HUES48 (cell line): ENCODE data around the gene EFNB1.
"Not testable (repeated sequence)": the region's sequence is repeated elsewhere in the genome, so short reads cannot be mapped to it uniquely, and the experiment has no call there.

Experiments
- H3K27ac ChIP-seq: one replicate; pipeline ENCODE4 v1.7.0; 2013; ENCODE audit warnings: low read depth, low read length, inconsistent platforms
- H3K27me3 ChIP-seq: 2 replicates; pipeline ENCODE4 v1.6.1; 2013; ENCODE audit warnings: mild to moderate bottlenecking, low read length; ENCODE audit not compliant: control insufficient read depth, insufficient read depth
- H3K36me3 ChIP-seq: 2 replicates; pipeline ENCODE4 v1.6.1; 2013; ENCODE audit warnings: low read length; ENCODE audit not compliant: control insufficient read depth, insufficient read depth
- H3K4me1 ChIP-seq: 2 replicates; pipeline ENCODE4 v1.6.1; 2013; ENCODE audit warnings: mild to moderate bottlenecking, low read length; ENCODE audit not compliant: control insufficient read depth, insufficient read depth
- H3K4me3 ChIP-seq: 2 replicates; pipeline ENCODE4 v1.5.1; 2013; ENCODE audit warnings: mild to moderate bottlenecking, low read depth, low read length
- H3K9ac ChIP-seq: 2 replicates; pipeline ENCODE4 v1.6.1; 2013; ENCODE audit warnings: mild to moderate bottlenecking, low read depth, low read length, moderate library complexity
- H3K9me3 ChIP-seq: 2 replicates; pipeline ENCODE4 v1.6.1; 2013; ENCODE audit warnings: low read length; ENCODE audit not compliant: control insufficient read depth, insufficient read depth

EFNB1 gene

GRCh38 chrX:68828740-68829581, at the start of gene EFNB1:
Gene EFNB1, plus strand, starts transcription at chrX:68829021. Its CDS starts 756 bp downstream, at chrX:68829777.
- no peaks in the 10 kb centered on the region for H3K36me3 ChIP-seq
- H3K9ac ChIP-seq, result no peak within 1 kb of the TSS
- peaks cover 9% of the 10 kb centered on the region; the same call in 1 of the 2 replicates for H3K9me3 ChIP-seq
- no peak within 1 kb of the TSS for H3K27ac ChIP-seq
- H3K4me1 ChIP-seq, result peaks cover 11% of the 10 kb centered on the region; the same call in 1 of the 2 replicates
- H3K27me3 ChIP-seq, result peaks cover 94% of the 10 kb centered on the region
- H3K4me3 ChIP-seq, result peak within 1 kb of the TSS; percentile 68

- not testable (repeated sequence) for H3K27ac ChIP-seq, H3K9me3 ChIP-seq, H3K4me3 ChIP-seq, H3K36me3 ChIP-seq, H3K27me3 ChIP-seq, H3K9ac ChIP-seq, H3K4me1 ChIP-seq
These were observed 47.5 kb upstream of the EFNB1 start for GRCh38 chrX:68781295-68781694.

- Histone ChIP-seq H3K36me3 (no peaks in the 10 kb centered on the region), H3K9me3 (peaks cover 15% of the 10 kb centered on the region), H3K4me1 (no peaks in the 10 kb centered on the region), H3K27ac (no peak overlapping the region), H3K4me3 (no peak overlapping the region), H3K9ac (no peak overlapping the region), H3K27me3 (no peaks in the 10 kb centered on the region)
These were observed 44.0 kb upstream of the EFNB1 start for GRCh38 chrX:68784816-68785215.

GRCh38 chrX:68786581-68786980, 42.2 kb upstream of the EFNB1 start:
- not testable (repeated sequence) for H3K27me3 ChIP-seq, H3K9ac ChIP-seq, H3K4me3 ChIP-seq, H3K36me3 ChIP-seq, H3K27ac ChIP-seq, H3K4me1 ChIP-seq
- H3K9me3 ChIP-seq, result peaks cover 15% of the 10 kb centered on the region

GRCh38 chrX:68789966-68790365, 38.9 kb upstream of the EFNB1 start:
- Histone ChIP-seq H3K4me3 (no peak overlapping the region), H3K27ac (no peak overlapping the region), H3K9me3 (peaks cover 46% of the 10 kb centered on the region), H3K9ac (no peak overlapping the region), H3K27me3 (no peaks in the 10 kb centered on the region), H3K36me3 (no peaks in the 10 kb centered on the region), H3K4me1 (no peaks in the 10 kb centered on the region)

GRCh38 chrX:68792083-68792482, 36.7 kb upstream of the EFNB1 start:
- Histone ChIP-seq H3K9ac (no peak overlapping the region), H3K27ac (no peak overlapping the region), H3K36me3 (no peaks in the 10 kb centered on the region), H3K4me1 (no peaks in the 10 kb centered on the region), H3K4me3 (no peak overlapping the region), H3K9me3 (peaks cover 54% of the 10 kb centered on the region), H3K27me3 (no peaks in the 10 kb centered on the region)

- no peaks in the 10 kb centered on the region for H3K27me3 ChIP-seq
- no peaks in the 10 kb centered on the region for H3K36me3 ChIP-seq
- no peak overlapping the region for H3K9ac ChIP-seq
- no peaks in the 10 kb centered on the region for H3K4me1 ChIP-seq
- peaks cover 66% of the 10 kb centered on the region for H3K9me3 ChIP-seq
- H3K27ac ChIP-seq, result no peak overlapping the region
- no peak overlapping the region for H3K4me3 ChIP-seq
These were observed 34.4 kb upstream of the EFNB1 start for GRCh38 chrX:68794461-68794860.

GRCh38 chrX:68795741-68796140, 33.1 kb upstream of the EFNB1 start:
- peaks cover 78% of the 10 kb centered on the region for H3K9me3 ChIP-seq
- no peaks in the 10 kb centered on the region for H3K36me3 ChIP-seq
- H3K4me1 ChIP-seq, result no peaks in the 10 kb centered on the region
- no peak overlapping the region for H3K4me3 ChIP-seq
- no peak overlapping the region for H3K27ac ChIP-seq
- no peak overlapping the region for H3K9ac ChIP-seq
- H3K27me3 ChIP-seq, result no peaks in the 10 kb centered on the region

GRCh38 chrX:68798400-68798799, 30.4 kb upstream of the EFNB1 start:
- not testable (repeated sequence) for H3K27ac ChIP-seq, H3K36me3 ChIP-seq, H3K4me3 ChIP-seq, H3K27me3 ChIP-seq, H3K4me1 ChIP-seq, H3K9ac ChIP-seq
- peaks cover 77% of the 10 kb centered on the region for H3K9me3 ChIP-seq

GRCh38 chrX:68801737-68802290, 27.0 kb upstream of the EFNB1 start:
- Histone ChIP-seq H3K27me3 (no peaks in the 10 kb centered on the region), H3K9ac (no peak overlapping the region), H3K36me3 (no peaks in the 10 kb centered on the region), H3K4me1 (no peaks in the 10 kb centered on the region), H3K4me3 (no peak overlapping the region), H3K9me3 (peaks cover 53% of the 10 kb centered on the region), H3K27ac (no peak overlapping the region)

- H3K9ac ChIP-seq, result no peak overlapping the region
- H3K36me3 ChIP-seq, result no peaks in the 10 kb centered on the region
- H3K27ac ChIP-seq, result no peak overlapping the region
- H3K9me3 ChIP-seq, result peaks cover 24% of the 10 kb centered on the region
- no peak overlapping the region for H3K4me3 ChIP-seq
- no peaks in the 10 kb centered on the region for H3K4me1 ChIP-seq
- no peaks in the 10 kb centered on the region for H3K27me3 ChIP-seq
These were observed 21.0 kb upstream of the EFNB1 start for GRCh38 chrX:68807818-68808217.
